SH-SY5Y (cell line): ENCODE results near the gene PPP1R9B.

ENCODE experiments used
- GATA2 ChIP-seq: IDR thresholded peaks from 2 replicates; pipeline ENCODE4 v1.6.1; 2011; ENCODE audit warnings: mild to moderate bottlenecking, low read depth, low read length
- GATA3 ChIP-seq: IDR thresholded peaks from 2 replicates; pipeline ENCODE4 v1.6.1; 2011; ENCODE audit warnings: low read depth, mild to moderate bottlenecking, low read length, moderate library complexity

GRCh38 chr17:50100480-50100883, 50.0 kb downstream of the PPP1R9B start:
- no peak for TF ChIP-seq GATA2
- no peak for TF ChIP-seq GATA3
